ENCODE data around the gene TCP11L2. TPM values are rescaled to one million over a fixed set of nuclear protein-coding genes. Genes with fewer than 3 reads are reported as not detected.

Gene TCP11L2
- polyA plus RNA-seq, 5 donors: 13.7 to 27.6 (median 26.6) TPM

DNA sequence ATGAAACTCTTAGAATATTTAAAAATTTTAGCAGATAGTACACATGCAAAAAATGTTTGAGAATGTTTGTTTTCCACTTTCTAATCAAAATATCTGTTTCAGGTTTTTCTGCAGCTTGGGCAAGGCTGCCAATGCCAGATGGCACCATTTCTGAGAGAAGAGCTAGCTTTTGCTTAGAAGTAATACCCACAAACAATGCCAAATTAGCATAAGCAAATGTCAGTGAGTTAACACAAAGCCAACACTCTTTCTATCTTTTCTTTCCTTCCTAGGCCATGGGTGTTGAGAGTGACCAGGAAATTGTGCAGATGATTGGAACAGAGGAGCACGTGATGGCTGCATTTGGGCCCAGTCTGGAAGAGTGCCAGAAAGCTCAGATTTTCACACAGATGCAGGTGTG is 90.2 kb downstream of the TCP11L2 start:
- no peak for DNase-seq

Other genes starting within 250 kb of the TCP11L2 start
- 1 to 10 TPM; 5.6 to 8.9 (median 7.2) TPM for gene NUAK1, start 163.8 kb upstream of the TCP11L2 start, polyA plus RNA-seq (ENCODE audit: insufficient read depth in 1 of 5, insufficient read length in 5 of 5, low replicate concordance in 1 of 5)
- 100 to 1,000 TPM in 2 of 5 donors, 10 to 100 TPM in 3; 88.5 to 111 (median 92.7) TPM for gene CKAP4, start 54.7 kb upstream of the TCP11L2 start, polyA plus RNA-seq (ENCODE audit: insufficient read depth in 1 of 5, insufficient read length in 5 of 5, low replicate concordance in 1 of 5)
- gene POLR3B, start 55.0 kb downstream of the TCP11L2 start, polyA plus RNA-seq (ENCODE audit: insufficient read depth in 1 of 5, insufficient read length in 5 of 5, low replicate concordance in 1 of 5): 10 to 100 TPM; 11.1 to 14.7 (median 13.5) TPM

Measured in right lung (tissue), 5 donors.